Measurements from ENCODE around the gene TRMU. TPM values are rescaled to one million over a fixed set of nuclear protein-coding genes. Genes with fewer than 3 reads are reported as not detected.

TRMU gene
- total RNA-seq, 4 donors from 2014 or later, result 9.1 to 14.4 (median 13.0) TPM

GRCh38 chr22:46386312-46386711, 50.8 kb downstream of the TRMU start:
- no peak for DNase-seq
- in situ Hi-C loops (cut with MboI; ENCODE audit: low sequenced_read_pairs in 4 of 4) (loop anchor here in 1 of 4 donors (25.0 kb wide), 1 partner anchor 151 kb away; the partner anchor contains the start of gene CELSR1), intact Hi-C loops (cut with DNase I; ENCODE audit: low total_unique reads) (no loop called here)

GRCh38 chr22:46387748-46388147, 52.2 kb downstream of the TRMU start:
- in situ Hi-C loops (cut with MboI; ENCODE audit: low sequenced_read_pairs in 4 of 4) (loop anchor here in 1 of 4 donors (25.0 kb wide), 1 partner anchor 150 kb away; the partner anchor contains the start of gene CELSR1), intact Hi-C loops (cut with DNase I; ENCODE audit: low total_unique reads) (no loop called here)
- TF ChIP-seq CTCF (IDR thresholded peaks at IDR 0.05 in 4 of 5, conservative IDR thresholded peaks at IDR 0.05 in 1 of 5) (no peak), POLR2A (IDR thresholded peaks at IDR 0.05) (no peak)
- Histone ChIP-seq H3K27me3 (no peaks in the 10 kb centered on the region), H3K4me1 (peaks cover 7 to 11% of the 10 kb centered on the region in 2 donors), H3K36me3 (no peaks in the 10 kb centered on the region), H3K4me3 (no peak overlapping the region), H3K9me3 (no peaks in the 10 kb centered on the region), H3K27ac (no peak overlapping the region)
- ATAC-seq (no peak), DNase-seq (no peak)

More at GRCh38 chr22:46386312-46386711, 50.8 kb downstream of the TRMU start:
- no peak for ATAC-seq
- no peaks in the 10 kb centered on the region for H3K36me3 ChIP-seq
- H3K4me1 ChIP-seq, result peaks cover 7 to 11% of the 10 kb centered on the region in 2 donors
- no peaks in the 10 kb centered on the region for H3K27me3 ChIP-seq
- no peaks in the 10 kb centered on the region for H3K9me3 ChIP-seq
- TF ChIP-seq CTCF (IDR thresholded peaks at IDR 0.05 in 4 of 5, conservative IDR thresholded peaks at IDR 0.05 in 1 of 5) (no peak), POLR2A (IDR thresholded peaks at IDR 0.05) (no peak)
- H3K27ac ChIP-seq, result no peak overlapping the region
- H3K4me3 ChIP-seq, result no peak overlapping the region

DNA sequence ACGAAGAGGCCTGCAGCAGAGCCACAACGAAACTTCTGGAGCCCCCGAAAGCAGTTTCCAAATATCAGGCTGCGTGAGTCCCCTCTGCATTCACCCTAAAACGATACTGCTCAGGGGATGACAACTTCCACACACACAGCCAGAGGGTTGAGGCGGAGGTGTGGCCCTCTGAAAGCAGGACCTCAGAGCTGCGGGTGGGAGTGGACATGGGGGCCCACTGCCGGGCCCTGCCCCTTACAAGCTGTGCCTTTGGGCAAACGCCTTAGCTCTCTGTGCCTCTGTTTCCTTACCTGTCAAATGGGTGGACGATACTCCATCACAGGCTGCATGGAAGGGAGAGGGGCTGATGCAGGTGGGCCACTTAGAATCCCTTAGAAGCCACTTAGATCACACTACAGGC, 53.1 kb downstream of the TRMU start:
- H3K4me3 ChIP-seq, result no peak overlapping the region
- intact Hi-C loops (cut with DNase I; ENCODE audit: low total_unique reads) (no loop called here), in situ Hi-C loops (cut with MboI; ENCODE audit: low sequenced_read_pairs in 4 of 4) (loop anchor here in 1 of 4 donors (25.0 kb wide), 1 partner anchor 149 kb away; the partner anchor contains the start of gene CELSR1)
- ATAC-seq (no peak), DNase-seq (no peak)
- H3K36me3 ChIP-seq, result no peaks in the 10 kb centered on the region
- no peaks in the 10 kb centered on the region for H3K9me3 ChIP-seq
- no peak for TF ChIP-seq POLR2A (IDR thresholded peaks at IDR 0.05)
- no peak for TF ChIP-seq CTCF (IDR thresholded peaks at IDR 0.05 in 4 of 5, conservative IDR thresholded peaks at IDR 0.05 in 1 of 5)
- no peak overlapping the region for H3K27ac ChIP-seq
- no peaks in the 10 kb centered on the region for H3K27me3 ChIP-seq
- H3K4me1 ChIP-seq, result peaks cover 7 to 11% of the 10 kb centered on the region in 2 donors

GRCh38 chr22:46389081-46389480, 53.6 kb downstream of the TRMU start:
- DNase-seq, result no peak
- TF ChIP-seq CTCF (IDR thresholded peaks at IDR 0.05 in 4 of 5, conservative IDR thresholded peaks at IDR 0.05 in 1 of 5) (no peak), POLR2A (IDR thresholded peaks at IDR 0.05) (no peak)
- no peak overlapping the region for H3K27ac ChIP-seq
- H3K4me1 ChIP-seq, result peaks cover 7 to 11% of the 10 kb centered on the region in 2 donors
- no peaks in the 10 kb centered on the region for H3K9me3 ChIP-seq
- no peak overlapping the region for H3K4me3 ChIP-seq
- ATAC-seq, result no peak
- in situ Hi-C loops (cut with MboI; ENCODE audit: low sequenced_read_pairs in 4 of 4), result loop anchor here in 1 of 4 donors (25.0 kb wide), 1 partner anchor 148 kb away; the partner anchor contains the start of gene CELSR1
- H3K27me3 ChIP-seq, result no peaks in the 10 kb centered on the region
- intact Hi-C loops (cut with DNase I; ENCODE audit: low total_unique reads), result no loop called here
- no peaks in the 10 kb centered on the region for H3K36me3 ChIP-seq

All from gastrocnemius medialis (tissue), 4 donors.